VCaP (cell line): ENCODE measurements around the gene NPTN.
"Not testable (repeated sequence)": the region's sequence is repeated elsewhere in the genome, so short reads cannot be mapped to it uniquely, and the experiment has no call there.

Experiments
- H3K27ac ChIP-seq: fragments of 450-650 bp; 2 replicates; pipeline ENCODE4 v1.5.1; 2017
- CTCF ChIP-seq: fragments of 450-650 bp; conservative IDR thresholded peaks from 2 replicates; pipeline ENCODE4 v1.5.1; 2017; ENCODE audit warnings: mild to moderate bottlenecking, moderate library complexity

Gene NPTN

GRCh38 chr15:73550190-73550589, 83.0 kb downstream of the NPTN start:
- H3K27ac ChIP-seq = no peak overlapping the region
- no peak for TF ChIP-seq CTCF

- H3K27ac ChIP-seq = not testable (repeated sequence)
Measured at GRCh38 chr15:73548925-73549324, 84.3 kb downstream of the NPTN start.

GRCh38 chr15:73541479-73541878, 91.7 kb downstream of the NPTN start:
- TF ChIP-seq CTCF = no peak
- H3K27ac ChIP-seq = no peak overlapping the region

GRCh38 chr15:73540161-73540560, 93.0 kb downstream of the NPTN start:
- no peak overlapping the region for H3K27ac ChIP-seq
- no peak for TF ChIP-seq CTCF

- H3K27ac ChIP-seq = no peak overlapping the region
- no peak; the same call in 1 of the 2 replicates for TF ChIP-seq CTCF
Measured at GRCh38 chr15:73539212-73540128, 93.7 kb downstream of the NPTN start.

- TF ChIP-seq CTCF = no peak
- no peak overlapping the region for H3K27ac ChIP-seq
Measured at GRCh38 chr15:73538563-73539211, 94.5 kb downstream of the NPTN start.

GRCh38 chr15:73538123-73538522, 95.1 kb downstream of the NPTN start:
- no peak for TF ChIP-seq CTCF

GRCh38 chr15:73530649-73531048, 102.5 kb downstream of the NPTN start:
- no peak for TF ChIP-seq CTCF
- no peak overlapping the region for H3K27ac ChIP-seq

More at GRCh38 chr15:73538123-73538522, 95.1 kb downstream of the NPTN start:
- no peak overlapping the region for H3K27ac ChIP-seq
